ENCODE results near the gene SOX4. TPM values are rescaled to one million over a fixed set of nuclear protein-coding genes. Genes with fewer than 3 reads are reported as not detected.

SOX4 gene
- total RNA-seq, 1 donor from 2014 or later: 19.6 TPM

- Histone ChIP-seq H3K4me1 (no peaks in the 10 kb centered on the region), H3K27me3 (ENCODE audit: low read depth) (no peaks in the 10 kb centered on the region), H3K4me3 (no peak overlapping the region), H3K27ac (no peak overlapping the region), H3K36me3 (no peaks in the 10 kb centered on the region), H3K9me3 (no peaks in the 10 kb centered on the region)
- no peak for TF ChIP-seq CTCF (IDR thresholded peaks at IDR 0.05)
- DNase-seq (no peak), ATAC-seq (no peak)
- intact Hi-C loops (cut with DNase I): no loop called here
Observed at GRCh38 chr6:21633511-21634109, 40.1 kb downstream of the SOX4 start.

GRCh38 chr6:21634582-21634981, 41.0 kb downstream of the SOX4 start:
- Histone ChIP-seq H3K9me3 (no peaks in the 10 kb centered on the region), H3K27ac (no peak overlapping the region), H3K27me3 (ENCODE audit: low read depth) (no peaks in the 10 kb centered on the region), H3K36me3 (no peaks in the 10 kb centered on the region), H3K4me1 (no peaks in the 10 kb centered on the region), H3K4me3 (no peak overlapping the region)
- intact Hi-C loops (cut with DNase I): no loop called here
- DNase-seq (no peak), ATAC-seq (no peak)
- TF ChIP-seq CTCF (IDR thresholded peaks at IDR 0.05): no peak

- DNase-seq (no peak), ATAC-seq (no peak)
- no peak for TF ChIP-seq CTCF (IDR thresholded peaks at IDR 0.05)
- H3K36me3 ChIP-seq: no peaks in the 10 kb centered on the region
- H3K9me3 ChIP-seq: no peaks in the 10 kb centered on the region
- H3K27me3 ChIP-seq (ENCODE audit: low read depth): no peaks in the 10 kb centered on the region
- intact Hi-C loops (cut with DNase I): no loop called here
- no peak overlapping the region for H3K27ac ChIP-seq
- H3K4me1 ChIP-seq: no peaks in the 10 kb centered on the region
- H3K4me3 ChIP-seq: no peak overlapping the region
Observed at GRCh38 chr6:21636876-21637275, 43.3 kb downstream of the SOX4 start.

GRCh38 chr6:21639316-21639715, 45.8 kb downstream of the SOX4 start:
- H3K4me3 ChIP-seq: no peak overlapping the region
- no peak for DNase-seq
- intact Hi-C loops (cut with DNase I): no loop called here
- H3K9me3 ChIP-seq: no peaks in the 10 kb centered on the region
- H3K36me3 ChIP-seq: no peaks in the 10 kb centered on the region
- no peak for TF ChIP-seq CTCF (IDR thresholded peaks at IDR 0.05)
- ATAC-seq: no peak
- H3K27me3 ChIP-seq (ENCODE audit: low read depth): no peaks in the 10 kb centered on the region
- no peak overlapping the region for H3K27ac ChIP-seq
- H3K4me1 ChIP-seq: no peaks in the 10 kb centered on the region
